ENCODE data around the gene PARVB.
"Not testable (repeated sequence)": the region's sequence is repeated elsewhere in the genome, so short reads cannot be mapped to it uniquely, and the experiment has no call there.

The PARVB gene

GRCh38 chr22:44004104-44004460, 20.0 kb upstream of the PARVB start:
- Mint-ChIP-seq H3K4me1 (peaks cover 50% of the 10 kb centered on the region), H3K27ac (no peak overlapping the region), H3K4me3 (no peak overlapping the region)

DNA sequence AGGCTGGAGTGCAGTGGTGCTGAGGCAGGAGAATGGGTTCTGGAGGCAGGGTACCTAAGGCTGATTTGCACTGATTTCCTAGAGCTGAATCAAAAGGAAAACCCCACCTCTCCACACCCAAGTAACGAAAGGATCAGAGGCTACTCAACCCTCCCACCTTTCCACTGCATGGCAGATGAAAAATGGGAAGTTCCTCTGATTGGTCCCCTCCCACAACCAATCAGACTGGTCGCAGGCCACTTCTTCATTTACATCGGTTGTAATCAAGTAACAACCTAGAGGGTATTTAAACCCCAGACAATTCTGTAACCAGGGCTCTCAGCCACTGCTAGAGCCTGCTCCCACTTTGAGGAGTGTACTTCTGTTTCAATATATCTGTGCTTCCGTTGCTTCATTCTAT, 18.6 kb upstream of the PARVB start:
- H3K4me3 Mint-ChIP-seq: no peak overlapping the region
- H3K27ac Mint-ChIP-seq: no peak overlapping the region
- TF ChIP-seq, protein P1, sequence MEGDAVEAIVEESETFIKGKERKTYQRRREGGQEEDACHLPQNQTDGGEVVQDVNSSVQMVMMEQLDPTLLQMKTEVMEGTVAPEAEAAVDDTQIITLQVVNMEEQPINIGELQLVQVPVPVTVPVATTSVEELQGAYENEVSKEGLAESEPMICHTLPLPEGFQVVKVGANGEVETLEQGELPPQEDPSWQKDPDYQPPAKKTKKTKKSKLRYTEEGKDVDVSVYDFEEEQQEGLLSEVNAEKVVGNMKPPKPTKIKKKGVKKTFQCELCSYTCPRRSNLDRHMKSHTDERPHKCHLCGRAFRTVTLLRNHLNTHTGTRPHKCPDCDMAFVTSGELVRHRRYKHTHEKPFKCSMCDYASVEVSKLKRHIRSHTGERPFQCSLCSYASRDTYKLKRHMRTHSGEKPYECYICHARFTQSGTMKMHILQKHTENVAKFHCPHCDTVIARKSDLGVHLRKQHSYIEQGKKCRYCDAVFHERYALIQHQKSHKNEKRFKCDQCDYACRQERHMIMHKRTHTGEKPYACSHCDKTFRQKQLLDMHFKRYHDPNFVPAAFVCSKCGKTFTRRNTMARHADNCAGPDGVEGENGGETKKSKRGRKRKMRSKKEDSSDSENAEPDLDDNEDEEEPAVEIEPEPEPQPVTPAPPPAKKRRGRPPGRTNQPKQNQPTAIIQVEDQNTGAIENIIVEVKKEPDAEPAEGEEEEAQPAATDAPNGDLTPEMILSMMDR (IDR thresholded peaks at IDR 0.05): no peak
- H3K9me3 Mint-ChIP-seq: peaks cover 19% of the 10 kb centered on the region
- DNase-seq: no peak
- peaks cover 44% of the 10 kb centered on the region for H3K36me3 Mint-ChIP-seq (ENCODE audit: low read depth)
- peaks cover 3% of the 10 kb centered on the region for H3K27me3 Mint-ChIP-seq (ENCODE audit: low read depth, poor library complexity)
- H3K4me1 Mint-ChIP-seq: peaks cover 36% of the 10 kb centered on the region

More at GRCh38 chr22:44004104-44004460, 20.0 kb upstream of the PARVB start:
- DNase-seq: no peak
- TF ChIP-seq, protein P1 (IDR thresholded peaks at IDR 0.05): no peak
- H3K27me3 Mint-ChIP-seq (ENCODE audit: low read depth, poor library complexity): no peaks in the 10 kb centered on the region
- H3K9me3 Mint-ChIP-seq: peaks cover 19% of the 10 kb centered on the region
- H3K36me3 Mint-ChIP-seq (ENCODE audit: low read depth): peaks cover 53% of the 10 kb centered on the region

GRCh38 chr22:44012162-44012561, 11.9 kb upstream of the PARVB start:
- H3K4me1 Mint-ChIP-seq: peaks cover 21% of the 10 kb centered on the region
- peaks cover 3% of the 10 kb centered on the region for H3K27me3 Mint-ChIP-seq (ENCODE audit: low read depth, poor library complexity)
- H3K4me3 Mint-ChIP-seq: no peak overlapping the region
- TF ChIP-seq, protein P1 (IDR thresholded peaks at IDR 0.05): no peak
- H3K27ac Mint-ChIP-seq: no peak overlapping the region
- H3K36me3 Mint-ChIP-seq (ENCODE audit: low read depth): peaks cover 8% of the 10 kb centered on the region
- peaks cover 6% of the 10 kb centered on the region for H3K9me3 Mint-ChIP-seq
- DNase-seq: no peak

- Mint-ChIP-seq H3K36me3 (ENCODE audit: low read depth) (peaks cover 4% of the 10 kb centered on the region), H3K27me3 (ENCODE audit: low read depth, poor library complexity) (peaks cover 3% of the 10 kb centered on the region), H3K9me3 (peaks cover 3% of the 10 kb centered on the region), H3K4me1 (peaks cover 18% of the 10 kb centered on the region), H3K4me3 (no peak overlapping the region), H3K27ac (no peak overlapping the region)
- no peak for DNase-seq
- TF ChIP-seq, protein P1 (IDR thresholded peaks at IDR 0.05): no peak
Observed at GRCh38 chr22:44012591-44012990, 11.5 kb upstream of the PARVB start.

DNA sequence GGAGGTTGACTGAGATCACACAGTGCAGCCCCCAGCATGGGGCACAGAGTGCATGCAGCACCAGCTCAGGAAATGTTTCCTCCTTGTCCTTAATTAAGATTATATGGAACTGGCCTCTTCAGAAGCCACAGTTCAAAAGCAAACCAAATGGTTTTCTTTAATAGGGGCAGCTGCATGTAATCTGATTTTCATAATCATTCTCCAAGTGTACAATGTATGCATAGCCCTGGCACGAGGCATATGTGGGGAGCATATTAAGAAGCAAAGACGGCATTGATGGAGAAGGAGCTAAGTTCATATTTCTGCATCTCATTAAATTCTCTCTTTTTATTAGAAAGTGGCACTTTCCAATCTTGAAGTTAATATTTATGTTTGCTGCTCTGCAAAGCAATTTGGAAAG, 9.9 kb upstream of the PARVB start:
- H3K27me3 Mint-ChIP-seq (ENCODE audit: low read depth, poor library complexity): peaks cover 3% of the 10 kb centered on the region
- TF ChIP-seq, protein P1 (IDR thresholded peaks at IDR 0.05): no peak
- no peak overlapping the region for H3K4me3 Mint-ChIP-seq
- no peak for DNase-seq
- H3K36me3 Mint-ChIP-seq (ENCODE audit: low read depth): no peaks in the 10 kb centered on the region
- H3K27ac Mint-ChIP-seq: no peak overlapping the region
- peaks cover 15% of the 10 kb centered on the region for H3K4me1 Mint-ChIP-seq
- H3K9me3 Mint-ChIP-seq: no peaks in the 10 kb centered on the region

DNA sequence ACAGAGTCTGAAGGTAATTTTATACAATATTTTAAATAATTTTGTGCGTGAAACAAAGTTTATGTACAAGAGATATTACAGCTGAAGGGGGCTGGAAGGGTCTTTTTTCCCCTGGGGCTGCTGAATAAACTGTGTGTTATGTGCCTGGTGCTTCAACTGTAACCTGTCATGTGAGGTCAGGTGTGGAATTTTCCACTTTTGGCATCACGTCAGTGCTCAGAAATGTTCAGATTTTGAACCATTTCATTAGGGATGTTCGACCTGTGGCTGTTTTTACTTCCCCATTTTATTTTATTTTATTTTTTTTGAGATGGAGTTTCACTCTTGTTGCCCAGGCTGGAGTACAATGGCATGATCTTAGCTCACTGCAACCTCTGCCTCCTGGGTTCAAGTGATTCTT, 7.5 kb upstream of the PARVB start:
- H3K4me3 Mint-ChIP-seq; H3K36me3 Mint-ChIP-seq (ENCODE audit: low read depth); DNase-seq; H3K27ac Mint-ChIP-seq; H3K27me3 Mint-ChIP-seq (ENCODE audit: low read depth, poor library complexity); H3K9me3 Mint-ChIP-seq: not testable (repeated sequence)
- H3K4me1 Mint-ChIP-seq: peaks cover 26% of the 10 kb centered on the region
